ENCODE results near the gene GRIA1.
A peak's percentile ranks its signal among the peaks of the same experiment; 100 is the strongest.

GRIA1 gene

DNA sequence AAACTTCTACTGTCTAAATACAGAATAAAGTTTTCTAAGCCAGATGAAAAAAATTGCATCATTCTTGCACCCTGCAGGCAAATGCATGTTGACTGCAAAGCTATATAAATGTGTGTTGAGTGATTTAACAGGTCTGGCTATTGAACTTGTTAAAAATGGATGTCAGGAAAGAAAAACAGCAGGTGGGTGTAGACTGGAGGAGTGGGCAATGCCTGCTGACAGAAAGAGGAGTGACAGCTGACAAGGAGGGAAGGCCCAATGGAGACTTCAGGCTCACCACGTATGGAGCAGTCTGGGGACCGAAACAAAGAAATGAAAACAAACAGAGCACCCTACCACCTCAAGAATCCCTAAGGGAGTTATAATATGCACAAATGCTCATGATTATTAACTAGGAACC is 127.8 kb downstream of the GRIA1 start:
- DNase-seq: no peak

DNA sequence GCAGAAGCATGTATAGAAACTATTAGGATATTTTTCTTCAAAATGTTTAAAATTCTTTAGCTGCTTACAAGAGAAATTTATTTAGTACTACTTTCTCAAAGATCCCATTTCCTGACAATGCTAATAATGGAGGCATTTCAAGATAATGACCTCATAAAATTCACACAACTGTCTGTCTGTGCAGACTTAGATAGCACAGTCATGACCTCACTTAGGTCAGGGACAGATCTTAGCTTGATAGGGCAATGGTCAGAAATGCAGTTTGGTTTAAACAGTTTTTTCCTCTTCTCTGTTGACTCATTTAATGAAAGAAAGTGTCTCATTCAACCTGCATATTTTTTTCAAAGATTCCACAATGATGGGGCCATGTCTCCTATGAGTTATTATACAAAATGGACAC is 128.4 kb downstream of the GRIA1 start:
- DNase-seq: no peak

DNA sequence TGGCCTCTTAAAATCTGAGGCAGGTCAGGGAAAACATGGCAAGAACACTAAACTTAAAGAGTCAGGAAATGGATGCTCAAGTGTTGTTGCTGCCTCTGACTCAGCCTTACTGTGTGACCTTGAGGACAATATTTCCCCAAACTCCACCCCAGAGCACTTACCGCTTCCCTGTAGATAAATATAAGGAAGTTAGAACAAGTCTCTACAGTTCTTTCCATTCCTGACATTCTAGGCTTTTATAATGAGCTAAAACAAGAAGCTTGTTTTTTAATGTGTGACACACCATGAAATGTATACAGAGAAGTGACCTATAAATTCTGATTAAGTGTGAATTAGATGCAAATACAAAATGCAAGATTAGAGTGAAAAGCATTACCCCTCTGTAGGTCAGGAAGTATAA is 129.3 kb downstream of the GRIA1 start:
- DNase-seq: no peak

DNA sequence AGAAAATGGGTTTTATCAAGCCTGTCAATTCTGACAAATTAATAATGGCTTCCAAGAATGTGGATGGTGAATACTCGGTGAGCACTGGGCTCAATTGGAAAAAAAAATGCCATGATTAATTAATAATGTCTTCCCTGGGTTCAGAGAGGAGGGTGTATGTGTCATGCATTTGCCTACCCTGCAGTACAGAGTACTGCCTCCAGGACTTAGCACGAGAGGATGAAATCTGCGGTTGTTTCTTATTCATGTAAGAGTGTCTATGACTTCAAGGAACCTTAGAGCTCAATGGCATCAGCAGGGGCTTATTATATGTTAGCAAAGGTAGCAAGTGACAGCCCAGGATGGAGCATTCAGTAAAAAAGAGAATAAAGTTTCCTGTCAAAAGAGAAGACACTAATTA is 132.7 kb downstream of the GRIA1 start:
- no peak for DNase-seq

DNA sequence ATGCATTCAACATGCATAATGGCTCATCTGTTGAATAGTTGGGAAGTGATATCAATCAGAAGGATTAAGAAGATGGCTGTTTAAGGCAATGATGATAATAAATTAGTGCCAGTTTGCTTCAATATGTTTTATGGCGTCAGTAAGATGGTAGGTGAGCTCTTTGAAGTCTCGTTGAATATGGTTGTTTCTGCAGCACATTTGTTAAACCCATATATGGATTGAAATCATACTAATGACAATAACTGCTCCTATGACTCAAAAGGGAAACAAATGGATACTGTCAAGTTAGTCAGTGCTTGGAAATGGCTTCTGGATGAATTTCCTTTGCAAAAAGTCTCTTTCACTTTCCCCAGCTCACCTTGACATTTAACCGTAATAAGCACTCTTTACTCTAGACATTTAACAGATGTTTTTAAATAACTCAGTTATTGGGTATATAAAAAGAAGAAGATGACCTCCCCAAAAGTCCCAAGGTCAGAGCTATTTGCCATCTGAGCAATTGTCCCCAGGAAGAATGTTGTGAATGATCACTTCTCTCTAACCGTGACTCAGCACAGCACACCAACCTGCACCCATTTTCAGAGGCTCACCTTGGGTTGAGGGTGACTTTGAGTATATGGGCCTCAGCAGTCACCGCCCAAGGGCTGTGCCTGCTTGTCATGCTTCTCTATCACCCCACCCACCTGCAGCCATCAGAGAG is 133.4 kb downstream of the GRIA1 start:
- DNase-seq: no peak

DNA sequence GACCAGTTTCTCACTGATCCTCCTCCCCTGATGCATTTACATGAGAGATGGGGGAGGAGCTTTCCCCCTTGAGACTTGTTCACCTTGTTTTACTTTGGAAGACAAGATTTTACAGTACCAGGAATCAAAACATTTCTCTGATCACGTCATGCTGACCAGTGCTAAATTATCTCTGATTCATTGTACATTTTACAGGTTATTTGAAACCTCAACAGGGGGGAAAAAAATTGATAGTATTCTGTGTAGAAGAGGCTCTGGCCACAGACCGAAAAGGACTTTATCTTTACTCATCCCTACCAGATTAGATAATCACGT is 133.9 kb downstream of the GRIA1 start:
- no peak for DNase-seq

DNA sequence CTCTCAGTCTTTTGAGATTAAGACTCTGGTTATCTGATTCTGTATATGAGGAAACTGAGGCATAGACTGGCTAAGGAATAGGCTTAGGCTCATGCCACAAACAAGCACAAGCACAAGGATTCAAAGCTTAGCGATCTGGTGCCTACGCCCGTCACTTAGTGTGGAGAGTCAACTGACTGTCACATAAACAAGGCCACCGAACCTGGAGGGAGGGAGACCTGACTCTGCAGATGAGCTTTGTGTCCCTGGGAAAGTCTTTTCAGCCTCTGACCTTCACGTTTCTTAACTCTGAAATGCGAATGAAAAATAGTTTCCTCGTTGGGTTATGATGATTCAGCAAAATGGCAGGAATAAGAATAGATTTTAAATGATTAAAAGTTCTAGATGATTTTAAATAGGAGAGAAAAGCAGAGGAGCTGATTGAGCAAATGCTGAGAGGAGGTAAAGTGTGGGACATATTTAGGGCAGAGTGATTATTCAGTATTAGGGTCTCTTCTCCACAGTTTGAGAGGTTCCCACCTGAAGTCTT is 135.4 kb downstream of the GRIA1 start:
- no peak for DNase-seq

DNA sequence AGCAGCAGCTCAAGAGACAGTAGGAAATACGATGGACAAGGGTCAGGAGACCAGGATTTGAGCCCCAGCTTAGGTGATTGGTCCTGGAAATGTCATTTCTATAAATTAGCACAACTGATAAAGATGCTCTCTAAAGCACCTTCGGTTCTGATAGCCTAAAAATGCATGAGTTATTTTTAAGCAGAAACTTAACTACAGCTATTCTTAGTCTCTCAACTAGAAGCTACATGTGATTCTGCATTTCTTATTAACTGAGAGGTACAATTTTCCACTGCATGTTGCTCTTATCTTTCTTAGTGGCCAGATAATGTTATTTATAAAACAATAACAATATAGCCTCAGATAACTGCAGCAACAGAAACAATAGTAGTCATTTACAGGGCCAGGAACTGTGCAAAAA is 136.4 kb downstream of the GRIA1 start:
- DNase-seq: no peak

DNA sequence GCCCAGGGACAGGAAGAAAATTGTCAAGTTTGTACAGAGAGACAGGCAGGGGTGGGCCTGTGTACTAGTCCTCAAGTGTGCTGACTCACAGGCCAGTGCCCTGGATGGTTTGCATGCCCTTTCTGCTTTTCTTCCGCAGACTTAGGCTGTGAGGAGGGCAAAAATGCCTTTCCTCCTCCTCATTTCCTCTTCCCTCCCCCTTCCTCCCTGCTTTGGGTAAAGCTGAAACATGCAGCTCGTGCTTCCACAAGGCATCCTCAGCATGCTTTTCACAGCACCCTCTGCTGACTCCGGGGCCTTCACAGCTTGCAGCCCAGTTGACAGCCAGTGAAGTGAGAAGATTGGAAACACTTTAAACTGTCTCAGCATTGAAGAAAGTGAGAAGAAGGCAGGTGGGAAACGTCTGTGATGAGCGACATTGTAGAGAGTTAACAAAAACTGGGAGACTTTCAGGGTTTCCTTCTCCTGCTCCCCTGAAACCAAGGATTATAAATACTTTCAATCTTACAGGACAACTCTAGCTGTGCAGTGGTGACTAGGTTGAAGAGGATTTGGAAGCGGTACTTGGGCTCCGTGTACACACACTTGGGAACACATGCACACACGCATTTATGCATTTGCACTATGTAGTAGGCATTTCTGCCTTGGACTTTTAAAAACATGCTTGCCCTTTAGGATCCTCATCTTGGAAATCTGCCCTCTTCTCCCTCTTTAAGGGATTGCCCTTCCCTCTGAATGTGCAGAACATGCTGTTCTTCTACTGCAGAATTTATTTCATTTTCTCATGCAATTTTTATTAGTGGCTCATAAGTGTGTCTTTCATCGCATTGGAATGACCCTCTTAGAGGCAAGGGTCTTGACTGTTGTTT is 138.8 kb downstream of the GRIA1 start:
- peak; percentile 95 to 98 for DNase-seq

DNA sequence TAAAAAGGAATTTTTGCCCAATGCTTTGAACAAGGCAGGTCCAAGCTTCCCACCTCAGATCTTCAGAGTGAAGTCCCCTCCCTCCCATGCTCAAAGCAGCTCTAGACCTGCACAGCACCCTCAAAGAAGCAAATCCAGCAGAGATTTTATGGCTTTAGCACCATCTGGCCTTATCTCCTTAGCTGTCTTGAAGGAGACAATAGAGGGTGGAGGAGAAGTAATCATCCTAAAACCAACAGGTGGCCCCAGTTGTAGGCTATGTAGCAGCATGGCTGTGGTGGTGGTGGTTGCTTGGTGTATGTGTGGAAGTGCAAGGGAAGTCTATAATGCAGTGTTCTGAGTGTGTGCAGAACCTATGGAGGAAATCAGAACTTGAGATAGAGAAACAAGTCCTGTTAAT is 140.1 kb downstream of the GRIA1 start:
- no peak for DNase-seq

DNA sequence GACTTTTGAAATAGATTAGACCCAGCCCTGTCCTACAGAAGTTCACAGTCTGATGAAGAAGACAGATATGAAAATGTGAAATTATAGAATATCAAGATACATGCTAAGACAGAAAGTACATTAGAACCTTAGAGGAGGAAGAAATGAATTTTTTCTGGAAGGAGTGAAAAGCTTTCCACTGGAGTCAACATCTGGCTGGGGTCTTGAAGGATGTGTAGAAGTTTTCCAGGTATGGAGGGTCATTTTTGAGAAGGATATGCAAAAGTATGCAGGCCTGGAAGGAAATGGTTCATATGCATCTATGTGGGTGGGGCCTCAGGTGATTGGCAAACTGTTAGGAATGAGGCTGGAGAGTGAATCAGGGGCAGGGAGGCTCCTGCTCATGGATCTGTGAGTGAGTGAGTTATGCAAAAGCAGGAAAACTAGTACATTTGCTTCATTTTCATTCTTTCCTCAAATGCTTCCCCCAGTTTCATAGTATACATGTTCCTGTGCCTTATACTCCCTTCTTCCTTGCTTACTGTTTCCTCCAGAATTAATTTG is 142.3 kb downstream of the GRIA1 start:
- peak in 1 of 2 experiments; percentile 13 for DNase-seq

DNA sequence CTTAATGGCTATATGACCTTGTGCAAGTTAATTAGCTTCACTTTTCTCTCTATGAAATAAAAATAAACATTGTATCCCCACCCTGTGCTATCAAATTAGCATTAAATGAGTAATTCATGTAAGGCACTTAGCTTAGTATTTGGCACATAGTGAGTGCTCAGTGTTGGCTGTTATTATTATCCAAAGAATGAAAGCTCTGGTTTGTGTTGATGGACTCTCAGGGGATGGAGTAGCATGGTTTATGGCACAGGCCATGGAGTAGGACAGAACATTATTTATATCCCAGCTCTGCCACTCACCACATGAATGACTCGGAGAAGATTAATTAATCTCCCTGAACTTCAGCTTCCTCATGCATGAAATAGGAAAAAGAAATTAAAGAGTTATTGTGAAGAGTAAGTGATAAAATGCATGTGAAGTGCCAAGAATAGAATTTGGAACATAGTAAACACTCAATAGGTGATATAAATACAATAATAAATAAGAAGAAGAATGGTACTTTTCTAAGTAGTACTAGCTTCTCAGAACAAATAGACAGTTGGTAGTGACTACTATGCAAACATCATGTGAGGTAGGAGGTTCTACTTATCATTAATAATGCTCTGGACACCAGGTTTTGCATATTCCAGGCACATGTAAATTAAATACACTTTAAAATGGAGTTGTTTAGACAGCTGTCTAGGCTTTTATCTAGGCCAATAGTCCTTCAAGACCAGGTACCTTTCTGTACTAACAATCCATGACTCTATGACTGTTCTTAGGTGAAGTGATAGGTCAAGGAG is 146.4 kb downstream of the GRIA1 start:
- no peak for DNase-seq

DNA sequence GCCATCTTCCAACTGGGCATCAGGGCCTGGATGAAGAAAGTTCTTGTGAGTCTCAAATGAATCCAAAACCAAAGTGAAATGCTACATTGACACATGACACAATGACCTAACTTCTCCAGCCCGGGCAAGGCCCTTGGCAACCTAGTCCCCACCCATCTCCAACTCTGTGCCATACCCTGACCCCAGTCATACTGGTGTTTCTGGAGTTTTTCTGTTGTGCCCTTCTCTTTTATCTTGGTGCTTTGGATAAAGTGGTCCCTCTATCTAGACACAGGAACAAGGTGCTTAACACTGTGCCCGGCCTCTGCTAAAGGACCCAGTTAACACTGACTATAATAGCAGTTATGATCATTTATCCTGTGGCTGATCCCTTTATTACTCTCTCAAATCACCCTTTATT is 149.8 kb downstream of the GRIA1 start:
- no peak for DNase-seq

DNA sequence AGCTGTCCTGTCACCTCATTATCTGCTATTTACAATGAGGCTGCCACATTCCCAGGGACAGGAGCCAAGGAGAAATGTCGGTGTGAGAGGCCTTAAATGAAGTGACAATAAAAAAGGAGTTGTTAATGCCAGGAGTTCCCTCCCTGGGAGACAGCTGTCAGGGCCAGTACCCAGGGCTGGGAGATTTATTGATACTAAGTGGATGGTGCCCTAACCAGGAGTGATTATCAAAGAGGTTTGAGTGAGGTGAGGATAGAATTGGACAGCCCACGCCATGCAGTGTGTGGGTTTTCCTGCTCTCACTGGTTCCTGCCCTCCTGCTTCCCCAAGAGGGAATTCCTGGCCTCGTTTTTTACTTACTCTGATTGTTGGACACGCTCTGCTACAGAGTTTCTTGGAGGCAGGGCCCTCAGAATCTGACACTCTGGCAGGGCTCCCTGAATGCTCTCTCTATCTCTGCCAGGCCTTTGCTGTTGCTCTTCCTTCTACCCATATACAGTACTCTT is 150.8 kb downstream of the GRIA1 start:
- DNase-seq: no peak

DNA sequence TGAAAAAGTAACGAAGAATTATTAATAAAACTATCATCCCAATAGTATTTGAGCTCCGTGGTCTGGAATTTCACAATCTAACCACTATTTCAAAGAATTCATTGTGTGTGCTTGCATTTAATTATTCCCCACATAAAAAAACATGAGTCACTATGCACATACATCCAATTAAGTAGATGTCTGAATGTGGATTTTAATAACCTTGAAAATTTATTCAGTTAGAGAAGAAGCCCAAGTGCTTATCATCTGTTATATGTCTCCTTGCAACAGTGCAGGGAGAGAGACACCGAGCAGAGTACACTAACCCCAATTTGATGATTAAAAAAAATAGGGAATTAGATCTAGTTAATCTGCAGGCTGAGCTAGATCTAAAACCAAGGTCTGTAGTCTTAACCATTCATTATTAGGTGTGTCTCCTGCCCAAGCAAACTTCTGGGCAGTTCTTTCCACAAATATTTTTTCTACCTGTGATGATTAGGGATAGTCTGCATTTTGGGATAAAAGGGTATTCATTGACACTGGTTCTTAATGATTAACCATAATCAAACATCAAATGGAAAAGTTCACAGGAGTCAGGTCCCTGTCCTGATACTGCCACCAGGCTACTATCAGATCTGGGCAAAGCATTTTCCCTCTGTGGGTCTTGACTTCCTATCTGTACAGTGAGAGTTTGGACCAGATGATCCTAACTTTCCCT is 164.2 kb downstream of the GRIA1 start:
- DNase-seq: no peak

DNA sequence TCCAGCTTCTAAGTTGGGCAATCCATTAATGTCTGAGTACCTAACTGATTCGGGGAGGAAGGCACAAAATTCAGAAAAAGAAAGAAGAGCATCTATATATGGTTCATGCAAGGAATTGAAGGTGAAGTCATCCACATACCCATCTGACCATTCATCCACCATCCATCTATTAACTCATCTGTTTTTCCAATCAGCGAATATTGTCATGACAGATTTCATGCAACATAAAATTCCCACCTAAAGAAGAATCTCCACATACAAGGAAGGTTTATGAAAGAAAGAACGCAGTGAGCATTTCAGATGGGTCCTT is 164.7 kb downstream of the GRIA1 start:
- DNase-seq: no peak

DNA sequence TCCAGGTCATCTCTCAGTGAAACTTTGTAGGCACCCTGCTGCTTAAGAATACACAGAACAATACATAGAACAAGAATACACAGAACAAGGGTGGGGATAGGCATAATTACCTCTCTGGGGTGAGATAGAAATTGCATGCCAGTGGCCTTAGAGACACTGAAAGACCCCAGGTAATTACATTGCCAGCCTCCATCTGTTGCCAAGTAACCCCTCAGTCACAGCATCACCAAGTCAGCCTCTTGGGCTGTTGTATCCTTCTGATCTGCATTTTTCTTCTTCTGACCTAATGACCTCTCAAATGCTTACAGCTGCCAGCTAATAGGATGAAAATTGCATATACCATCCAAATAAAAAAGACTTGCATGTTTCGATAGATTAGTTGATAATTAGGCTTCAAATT is 167.7 kb downstream of the GRIA1 start:
- DNase-seq: no peak

DNA sequence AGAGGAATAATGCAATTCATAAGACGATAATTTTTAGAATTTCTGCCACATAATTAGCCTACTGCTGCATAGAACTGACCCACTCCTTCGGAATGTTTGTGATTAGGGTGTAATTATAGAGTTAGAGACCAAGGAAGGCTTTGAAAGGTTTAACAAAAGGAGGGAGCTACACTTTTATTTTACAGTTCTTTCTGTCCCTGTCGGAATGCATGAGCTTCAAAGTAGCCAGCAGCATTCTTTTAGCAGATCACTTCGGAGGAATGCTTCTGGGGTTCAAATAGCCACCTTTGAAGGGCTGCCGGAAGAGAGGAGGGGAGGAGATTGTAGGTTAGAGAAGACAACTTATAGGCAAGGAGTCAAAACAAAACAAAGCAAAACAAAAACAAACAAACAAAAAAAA is 168.1 kb downstream of the GRIA1 start:
- no peak for DNase-seq

DNA sequence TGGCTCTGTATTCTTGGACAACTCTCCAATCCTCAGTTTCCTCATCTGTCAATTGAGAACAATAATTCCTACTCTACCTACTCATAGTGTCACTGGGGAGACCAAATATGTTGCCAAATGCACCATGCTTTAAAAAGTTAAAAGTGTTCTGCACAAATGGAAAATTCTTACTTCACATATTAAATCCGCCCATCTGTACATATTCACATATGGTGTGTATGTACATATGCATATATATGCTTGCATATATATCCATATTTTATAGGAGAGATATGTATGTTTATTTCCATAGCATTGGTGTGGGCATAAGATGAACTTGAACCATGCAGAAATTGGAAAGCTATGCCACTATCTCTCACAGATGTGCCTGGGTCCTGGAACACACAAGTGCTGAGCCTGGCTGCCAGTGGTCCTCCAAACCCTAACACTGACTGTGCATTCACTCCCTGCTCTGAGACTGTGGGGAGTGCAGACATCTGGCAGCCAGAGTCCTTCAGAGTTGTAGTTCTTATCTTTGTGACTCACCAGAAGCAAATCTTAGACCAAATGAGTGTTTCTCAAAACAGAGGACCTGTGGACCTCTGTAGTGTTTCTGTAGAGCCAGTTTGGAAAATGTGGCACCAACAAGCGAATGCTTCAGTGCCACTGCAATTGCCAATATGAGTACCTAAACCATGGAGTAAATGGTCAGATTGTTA is 168.7 kb downstream of the GRIA1 start:
- DNase-seq: no peak

DNA sequence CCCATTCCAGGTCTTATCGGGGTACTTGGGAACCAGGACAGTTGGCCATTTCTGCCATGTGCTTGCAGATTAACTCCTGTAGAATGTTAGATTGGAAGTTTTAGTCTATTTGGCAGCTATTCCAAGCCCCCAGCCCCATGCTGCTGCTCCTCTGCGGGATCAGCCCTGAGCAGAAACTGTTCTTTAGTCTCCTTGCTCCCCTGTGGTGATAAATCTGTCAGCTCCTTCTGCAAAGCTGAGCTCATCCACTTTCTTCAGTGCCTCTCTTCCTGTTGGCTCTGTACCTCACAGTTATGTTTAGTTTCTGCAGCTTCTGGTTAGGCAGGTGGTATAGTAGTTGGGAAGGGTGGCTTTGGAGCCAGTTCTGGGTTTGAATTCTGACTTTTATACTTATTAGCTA is 170.4 kb downstream of the GRIA1 start:
- no peak for DNase-seq

DNA sequence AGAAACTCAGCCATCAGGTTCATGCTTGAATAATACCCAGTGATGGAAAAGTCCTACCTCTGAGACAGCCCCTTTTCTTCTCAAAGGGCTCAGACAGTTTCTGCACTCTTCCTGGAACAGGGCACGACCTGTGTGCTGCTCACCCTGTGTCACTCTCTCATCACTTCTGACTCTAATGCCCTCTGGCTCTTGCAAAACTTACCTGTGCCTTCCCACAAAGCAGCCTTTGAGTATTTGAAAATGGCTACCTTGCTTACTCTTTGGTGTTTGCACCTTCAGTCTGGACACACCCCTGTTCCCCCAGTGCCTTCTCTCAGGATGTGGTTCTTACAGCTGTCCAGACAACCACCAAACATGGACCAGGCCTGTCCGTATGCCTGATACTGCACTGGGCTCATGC is 171.4 kb downstream of the GRIA1 start:
- DNase-seq: no peak

DNA sequence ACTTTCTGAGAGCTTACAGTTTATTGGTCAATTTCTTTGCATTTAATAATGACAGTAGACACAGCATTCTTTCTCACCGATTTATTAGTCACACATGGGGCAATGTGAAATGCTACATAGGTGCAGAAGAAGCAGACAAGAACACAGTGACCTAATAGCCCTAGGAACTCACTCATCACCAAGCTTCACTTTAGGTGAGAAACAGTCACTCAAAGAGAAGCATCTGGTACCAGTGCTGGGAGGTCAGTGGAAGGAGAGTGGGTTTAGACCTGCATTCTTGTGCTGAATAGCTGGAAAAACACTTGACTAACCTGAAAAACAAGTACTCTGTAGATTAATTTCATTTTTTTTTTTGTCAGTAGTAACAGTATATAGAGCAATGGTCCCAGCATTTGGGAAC is 179.6 kb downstream of the GRIA1 start:
- DNase-seq: no peak

Data from SW 1271 (cell line).